NCI-H510A (cell line): ENCODE results near the gene MYO18B.

Experiments
- DNase-seq: peaks from one replicate; lab custom pipeline; 2025; lab: John Stamatoyannopoulos, UW

The MYO18B gene

DNA sequence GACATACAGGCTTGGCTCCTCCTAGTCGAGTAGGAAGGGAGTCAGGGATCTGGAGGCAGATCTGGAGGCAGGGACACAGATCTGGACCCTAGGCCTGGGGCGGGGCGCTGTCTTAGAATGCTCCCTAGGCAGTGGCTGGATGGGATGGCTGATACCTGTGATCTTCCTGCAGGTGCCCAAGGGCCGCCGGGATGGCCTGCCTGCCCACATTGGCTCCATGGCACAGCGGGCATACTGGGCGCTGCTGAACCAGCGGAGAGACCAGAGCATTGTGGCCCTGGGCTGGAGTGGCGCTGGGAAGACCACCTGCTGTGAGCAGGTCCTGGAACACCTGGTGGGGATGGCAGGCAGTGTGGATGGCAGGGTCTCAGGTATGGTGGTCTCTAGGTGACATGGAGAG lies 35.4 kb downstream of the MYO18B start:
- no peak for DNase-seq

GRCh38 chr22:25777870-25778269 lies 35.9 kb downstream of the MYO18B start:
- no peak for DNase-seq

DNA sequence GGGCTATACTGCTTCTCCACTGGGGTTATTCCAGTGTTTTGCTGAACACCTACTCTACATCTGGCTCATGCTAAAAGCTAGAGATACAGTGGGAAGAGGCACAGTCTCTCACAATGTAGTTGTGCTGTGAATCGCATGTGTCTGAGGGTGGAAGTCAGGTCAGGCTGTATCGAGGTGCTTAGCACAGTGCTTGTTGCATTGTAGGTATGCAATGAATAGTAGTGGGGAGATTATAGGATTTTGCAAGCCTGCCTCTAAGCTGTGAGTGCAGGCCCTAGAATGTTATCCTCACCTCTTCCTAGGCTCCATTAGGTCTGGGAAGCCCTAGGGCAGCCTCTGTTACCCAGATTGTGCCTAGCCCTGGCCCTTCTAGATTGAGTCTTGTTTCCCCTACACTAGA lies 37.4 kb downstream of the MYO18B start:
- no peak for DNase-seq

GRCh38 chr22:25779890-25780289 lies 37.9 kb downstream of the MYO18B start:
- no peak for DNase-seq

- no peak for DNase-seq
These were observed 38.7 kb downstream of the MYO18B start for GRCh38 chr22:25780673-25781072.

DNA sequence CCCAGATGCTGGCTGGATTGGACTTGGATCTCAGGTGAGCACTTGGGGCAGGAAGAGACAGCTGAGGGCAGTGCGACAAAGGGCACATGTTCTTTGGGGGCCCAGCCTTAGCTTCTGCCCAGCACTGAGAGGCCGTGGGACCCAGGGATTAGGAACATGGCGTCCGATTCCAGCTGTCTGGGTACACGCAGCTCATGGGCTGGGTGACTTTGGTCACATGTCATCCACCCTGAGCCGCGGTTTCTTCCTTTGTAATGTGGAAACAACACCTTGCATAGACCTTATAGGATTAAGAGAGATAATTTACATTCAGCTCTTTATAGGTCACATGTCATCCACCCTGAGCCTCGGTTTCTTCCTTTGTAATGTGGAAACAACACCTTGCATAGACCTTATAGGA lies 39.8 kb downstream of the MYO18B start:
- no peak for DNase-seq

GRCh38 chr22:25782831-25783230 lies 40.8 kb downstream of the MYO18B start:
- DNase-seq = no peak

DNA sequence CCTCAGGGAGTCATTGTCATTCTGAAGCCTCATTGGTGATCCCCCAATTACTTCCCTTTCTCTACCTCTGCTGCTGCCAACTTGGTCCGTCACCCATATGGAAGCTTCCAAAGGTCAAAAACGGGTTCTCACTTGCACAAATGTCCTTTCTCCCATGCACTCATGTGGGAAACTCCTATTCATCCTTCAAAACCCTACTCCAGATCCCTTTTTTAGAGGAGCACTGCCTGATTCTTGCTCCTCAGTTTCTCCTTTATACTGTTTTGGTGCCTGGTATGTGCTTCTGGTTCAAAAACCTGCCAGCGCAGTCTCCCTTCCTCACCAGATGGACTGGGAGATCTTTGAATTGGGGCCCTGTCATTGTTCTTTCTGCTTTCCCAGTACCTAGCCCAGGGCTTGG lies 41.9 kb downstream of the MYO18B start:
- DNase-seq = no peak

DNA sequence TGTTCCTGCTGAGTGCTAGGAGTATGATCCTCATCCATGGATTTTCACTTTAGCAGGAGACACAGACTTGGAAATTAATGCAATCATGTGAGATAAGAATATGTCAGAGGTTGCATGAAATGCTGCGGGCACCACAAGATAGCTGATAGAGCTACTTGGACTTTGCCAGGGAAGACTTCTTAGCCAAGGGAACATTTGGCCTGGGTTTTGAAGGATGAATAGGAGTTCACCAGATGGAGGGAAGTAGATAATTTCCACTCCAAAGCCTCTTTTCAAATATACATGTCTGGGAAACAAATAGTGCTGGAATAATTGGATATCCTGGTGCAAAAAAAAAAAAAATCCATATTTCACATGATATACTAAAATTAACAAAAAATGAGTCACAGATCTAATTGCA lies 44.2 kb downstream of the MYO18B start:
- no peak for DNase-seq

- DNase-seq = no peak
These were observed 49.6 kb downstream of the MYO18B start for GRCh38 chr22:25791556-25791955.

DNA sequence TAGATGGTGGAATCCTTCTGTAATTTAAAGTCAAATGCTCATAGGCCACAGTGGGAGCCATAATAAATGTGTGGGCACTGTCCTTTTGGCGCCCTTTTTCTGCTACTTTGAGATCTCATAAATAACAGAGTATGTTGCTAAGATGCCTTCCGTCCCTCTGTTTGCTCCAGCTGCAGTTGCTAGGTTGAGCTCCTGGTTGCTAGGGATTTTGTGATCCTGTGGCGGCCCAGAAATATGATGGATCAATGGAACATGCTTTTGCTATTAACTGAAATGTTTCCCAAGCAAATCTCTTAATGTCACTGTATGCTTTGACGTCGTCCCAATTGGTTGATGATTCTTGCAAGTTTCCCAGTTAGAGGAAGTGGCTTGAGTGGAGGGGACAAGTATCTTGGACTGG lies 53.5 kb downstream of the MYO18B start:
- no peak for DNase-seq

GRCh38 chr22:25797498-25798290 lies 55.7 kb downstream of the MYO18B start:
- no peak for DNase-seq

DNA sequence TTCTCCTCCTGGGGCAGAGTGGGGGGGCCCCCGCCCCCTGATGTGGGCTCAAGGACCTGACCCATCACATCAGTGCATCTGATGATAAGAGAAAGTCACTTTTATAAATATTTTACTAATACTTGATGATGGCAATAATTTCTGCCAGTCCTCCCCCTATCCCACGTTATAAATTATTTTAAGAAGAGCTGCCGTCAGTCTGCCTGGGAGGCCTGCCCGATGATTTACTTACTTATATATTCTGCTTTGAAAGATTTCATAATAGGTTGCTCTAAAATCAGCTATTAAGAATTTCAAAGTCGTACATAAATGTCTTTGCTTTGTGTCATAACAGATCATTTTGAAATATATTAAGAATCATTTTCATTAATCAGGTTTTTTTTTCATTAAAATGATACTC lies 58.8 kb downstream of the MYO18B start:
- DNase-seq = no peak

DNA sequence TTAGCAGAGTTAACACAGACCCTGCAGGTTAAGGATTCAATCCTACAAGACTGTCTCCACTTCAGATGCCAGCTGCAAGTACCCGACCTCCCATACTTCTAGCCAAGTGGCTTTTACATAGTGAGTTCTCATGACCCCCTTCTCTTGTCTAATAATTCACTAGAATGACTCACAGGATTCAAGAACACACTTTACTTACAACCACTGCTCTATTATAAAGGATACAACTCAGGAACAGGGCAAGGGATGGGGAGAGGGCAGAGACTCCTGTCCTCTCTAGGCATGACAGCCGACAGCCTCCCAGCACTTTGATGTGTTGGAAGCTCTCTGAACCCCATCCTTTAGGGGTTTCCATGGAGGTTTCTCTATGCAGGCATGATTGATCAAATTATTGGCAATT lies 60.0 kb downstream of the MYO18B start:
- DNase-seq = no peak

GRCh38 chr22:25804676-25805075 lies 62.7 kb downstream of the MYO18B start:
- no peak for DNase-seq

- no peak for DNase-seq
These were observed 64.6 kb downstream of the MYO18B start for GRCh38 chr22:25806579-25806978.

DNA sequence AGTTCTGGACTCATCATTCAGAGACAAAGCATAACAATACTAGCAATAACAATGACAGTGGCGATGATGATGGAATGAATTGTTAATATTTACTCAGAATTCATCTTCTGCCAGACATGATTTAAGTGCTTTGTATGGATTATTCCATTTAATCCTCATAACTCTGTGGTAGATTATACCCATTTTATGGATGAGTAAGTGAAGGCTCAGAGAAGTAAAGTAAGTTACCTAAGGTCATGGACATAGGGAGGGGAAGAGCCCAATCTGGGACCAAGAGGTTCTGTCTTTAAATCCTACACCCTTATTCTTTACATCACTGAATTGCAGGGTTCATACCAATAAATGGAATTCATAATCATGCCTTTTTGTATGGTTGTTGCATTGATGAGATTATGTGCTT lies 72.7 kb downstream of the MYO18B start:
- DNase-seq = no peak

DNA sequence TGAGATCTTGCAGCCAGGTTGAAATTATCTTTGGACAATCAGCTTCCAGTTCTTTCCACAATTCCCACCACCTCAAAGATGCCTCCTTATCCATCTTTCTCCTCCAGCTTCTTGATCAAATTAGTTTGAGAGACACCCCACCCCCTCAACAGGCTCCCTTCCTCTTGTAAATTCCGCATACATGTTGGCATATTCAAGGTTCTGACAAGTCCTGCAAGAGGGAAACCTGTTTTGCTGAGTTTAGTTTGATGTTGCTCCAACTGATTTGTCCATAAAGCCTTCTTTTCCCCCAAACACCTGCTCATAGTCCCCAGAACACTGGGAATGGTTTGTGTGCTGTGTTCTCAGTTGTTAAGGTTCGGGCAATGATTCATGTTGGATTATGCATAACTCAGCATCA lies 73.6 kb downstream of the MYO18B start:
- DNase-seq = no peak

DNA sequence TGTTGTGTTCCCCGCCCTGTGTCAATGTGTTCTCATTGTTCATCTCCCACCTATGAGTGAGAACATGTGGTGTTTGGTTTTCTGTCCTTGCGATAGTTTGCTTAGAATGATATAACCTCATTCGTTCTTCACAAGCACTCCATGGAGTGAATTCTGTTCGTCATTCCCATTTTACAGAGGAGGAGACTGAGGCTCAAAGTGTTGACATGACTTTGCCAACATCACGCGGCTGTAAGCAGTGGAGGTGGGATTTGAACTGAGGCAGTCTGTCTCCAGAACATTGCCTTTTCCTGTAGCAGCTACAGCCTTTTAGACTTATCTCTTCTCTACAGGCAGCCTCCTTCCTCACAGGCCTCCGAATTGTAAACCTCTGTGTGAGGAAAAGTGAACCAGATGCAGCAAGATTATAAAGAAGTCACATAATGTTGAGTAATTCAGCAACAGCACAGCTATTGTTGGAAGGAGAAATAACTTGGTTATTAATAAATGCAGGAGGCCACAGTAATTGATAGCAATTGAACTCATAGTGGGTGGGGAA lies 74.6 kb downstream of the MYO18B start:
- no peak for DNase-seq

- DNase-seq = no peak
These were observed 75.3 kb downstream of the MYO18B start for GRCh38 chr22:25817092-25817943.

DNA sequence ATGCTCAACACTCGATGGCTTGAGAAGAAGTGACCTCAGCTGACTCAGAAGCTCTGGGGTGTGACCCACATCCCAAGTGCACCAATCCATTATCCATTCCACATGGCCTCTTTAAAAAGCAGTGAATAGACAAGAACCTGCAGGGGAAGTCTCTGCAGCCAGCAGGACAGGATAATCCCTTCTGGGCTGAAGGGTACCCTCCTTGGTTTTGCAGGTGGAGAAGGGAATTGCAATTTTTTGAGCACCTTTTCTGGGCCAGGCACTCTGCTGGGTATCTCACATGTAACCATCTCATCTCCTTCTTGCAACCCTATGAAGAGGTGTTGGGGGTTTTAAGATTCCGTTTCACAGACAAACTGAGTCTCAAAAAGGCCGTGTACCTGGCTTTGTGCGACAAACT lies 76.6 kb downstream of the MYO18B start:
- DNase-seq = no peak

- no peak for DNase-seq
These were observed 80.4 kb downstream of the MYO18B start for GRCh38 chr22:25822344-25822743.

- DNase-seq = no peak
These were observed 81.3 kb downstream of the MYO18B start for GRCh38 chr22:25823276-25823675.
